NCI-H1105 (cell line): Measurements from ENCODE around the gene KRTAP3-1.

Experiments used
- DNase-seq: peaks from one replicate; lab custom pipeline; 2025; lab: John Stamatoyannopoulos, UW

KRTAP3-1 gene

GRCh38 chr17:41015454-41015853 is 6.5 kb upstream of the KRTAP3-1 start:
- no peak for DNase-seq

GRCh38 chr17:41013606-41014005 is 4.7 kb upstream of the KRTAP3-1 start:
- DNase-seq = peak; percentile 62

- no peak for DNase-seq
Observed at GRCh38 chr17:41013181-41013580, 4.3 kb upstream of the KRTAP3-1 start.

GRCh38 chr17:41012326-41013120 is 3.6 kb upstream of the KRTAP3-1 start:
- no peak for DNase-seq

GRCh38 chr17:41010441-41010840 is 1.5 kb upstream of the KRTAP3-1 start:
- no peak for DNase-seq

GRCh38 chr17:41009936-41010335 is 1.0 kb upstream of the KRTAP3-1 start:
- DNase-seq = no peak

- peak; percentile 62 for DNase-seq
Observed at GRCh38 chr17:41009301-41009760, 403 bp upstream of the KRTAP3-1 start.

- peak; percentile 85 for DNase-seq
Observed at GRCh38 chr17:41004397-41004796, 4.5 kb downstream of the KRTAP3-1 start.

GRCh38 chr17:41003926-41004325 is 5.0 kb downstream of the KRTAP3-1 start:
- no peak for DNase-seq

- DNase-seq = no peak
Observed at GRCh38 chr17:41002814-41003213, 6.1 kb downstream of the KRTAP3-1 start.

GRCh38 chr17:41001795-41002194 is 7.1 kb downstream of the KRTAP3-1 start:
- no peak for DNase-seq

GRCh38 chr17:40999563-40999962 is 9.4 kb downstream of the KRTAP3-1 start, which contains the start of gene KRTAP3-2:
TSS of gene KRTAP3-2 (minus strand) at chr17:40999906. CDS start at chr17:40999853, 53 bp downstream.
- peak; percentile 16 for DNase-seq

- no peak for DNase-seq
Observed at GRCh38 chr17:40997361-40997760, 11.6 kb downstream of the KRTAP3-1 start.

- no peak for DNase-seq
Observed at GRCh38 chr17:40996829-40997228, 12.1 kb downstream of the KRTAP3-1 start.

GRCh38 chr17:40995116-40995515 is 13.8 kb downstream of the KRTAP3-1 start:
- DNase-seq = no peak

GRCh38 chr17:40993839-40994238 is 15.1 kb downstream of the KRTAP3-1 start, which contains the start of gene KRTAP3-3:
TSS of gene KRTAP3-3 (minus strand) at chr17:40994164. CDS start at chr17:40994097, 67 bp downstream.
- DNase-seq = peak; percentile 88

- no peak for DNase-seq
Observed at GRCh38 chr17:40993084-40993483, 15.8 kb downstream of the KRTAP3-1 start.

GRCh38 chr17:40992666-40993065 is 16.3 kb downstream of the KRTAP3-1 start:
- peak; percentile 19 for DNase-seq

GRCh38 chr17:40986920-40987319 is 22.0 kb downstream of the KRTAP3-1 start:
- DNase-seq = no peak

GRCh38 chr17:40984226-40984625 is 24.7 kb downstream of the KRTAP3-1 start, which contains the start of gene KRT40:
TSS of gene KRT40 (minus strand) at chr17:40984326. CDS start at chr17:40984273, 53 bp downstream.
- no peak for DNase-seq

- DNase-seq = no peak
Observed at GRCh38 chr17:40981115-40981514, 27.8 kb downstream of the KRTAP3-1 start.

- no peak for DNase-seq
Observed at GRCh38 chr17:40980596-40980995, 28.3 kb downstream of the KRTAP3-1 start.

- DNase-seq = no peak
Observed at GRCh38 chr17:40980117-40980516, 28.8 kb downstream of the KRTAP3-1 start.
